OCI-LY1 (cell line): Measurements from ENCODE around the gene EVA1B.

Experiments used
- CTCF ChIP-seq: fragments of 200-600 bp; sonication (generic), shearing (Covaris generic); IDR thresholded peaks from 2 replicates; pipeline ENCODE4 v1.5.1; 2017; ENCODE audit warnings: mild to moderate bottlenecking, antibody characterized with exemption, low read length, moderate library complexity, mixed read lengths
- EZH2 ChIP-seq: fragments of 200-600 bp; sonication (generic), shearing (Covaris generic); IDR thresholded peaks from 2 replicates; pipeline ENCODE4 v1.8.0; 2017; ENCODE audit warnings: borderline replicate concordance, mixed run types, mild to moderate bottlenecking, antibody characterized with exemption, low read length, moderate library complexity, mixed read lengths

- no peak for TF ChIP-seq CTCF
- no peak for TF ChIP-seq EZH2
Observed at GRCh38 chr1:36365381-36365780, 41.9 kb upstream of the EVA1B start.
